ENCODE data around the gene AKAP7.

DNA sequence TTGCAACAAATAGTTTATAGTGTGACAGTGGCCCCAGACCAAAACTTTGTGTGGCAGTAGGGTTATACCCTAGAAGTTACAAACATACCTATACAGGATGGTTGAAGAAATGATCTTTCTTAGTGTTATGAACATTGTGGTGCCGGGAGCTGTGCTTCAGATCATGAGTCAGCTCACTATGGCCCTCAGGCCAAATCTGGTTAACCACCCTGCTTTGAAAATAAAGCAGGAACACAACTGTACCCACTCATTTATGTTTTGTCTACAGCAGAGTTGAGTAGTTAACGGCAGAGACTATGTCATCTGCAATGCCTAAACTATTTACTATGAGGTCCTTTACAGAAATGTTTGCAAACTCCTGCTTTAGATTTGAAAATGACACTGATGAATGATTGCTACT lies 24.3 kb downstream of the AKAP7 start:
- TF ChIP-seq, protein P1, sequence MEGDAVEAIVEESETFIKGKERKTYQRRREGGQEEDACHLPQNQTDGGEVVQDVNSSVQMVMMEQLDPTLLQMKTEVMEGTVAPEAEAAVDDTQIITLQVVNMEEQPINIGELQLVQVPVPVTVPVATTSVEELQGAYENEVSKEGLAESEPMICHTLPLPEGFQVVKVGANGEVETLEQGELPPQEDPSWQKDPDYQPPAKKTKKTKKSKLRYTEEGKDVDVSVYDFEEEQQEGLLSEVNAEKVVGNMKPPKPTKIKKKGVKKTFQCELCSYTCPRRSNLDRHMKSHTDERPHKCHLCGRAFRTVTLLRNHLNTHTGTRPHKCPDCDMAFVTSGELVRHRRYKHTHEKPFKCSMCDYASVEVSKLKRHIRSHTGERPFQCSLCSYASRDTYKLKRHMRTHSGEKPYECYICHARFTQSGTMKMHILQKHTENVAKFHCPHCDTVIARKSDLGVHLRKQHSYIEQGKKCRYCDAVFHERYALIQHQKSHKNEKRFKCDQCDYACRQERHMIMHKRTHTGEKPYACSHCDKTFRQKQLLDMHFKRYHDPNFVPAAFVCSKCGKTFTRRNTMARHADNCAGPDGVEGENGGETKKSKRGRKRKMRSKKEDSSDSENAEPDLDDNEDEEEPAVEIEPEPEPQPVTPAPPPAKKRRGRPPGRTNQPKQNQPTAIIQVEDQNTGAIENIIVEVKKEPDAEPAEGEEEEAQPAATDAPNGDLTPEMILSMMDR (IDR thresholded peaks at IDR 0.05) = no peak
- TF ChIP-seq POLR2A (IDR thresholded peaks at IDR 0.05) = no peak

Data from lower leg skin (tissue), 3 donors.